Activated T-helper 9 cell treated with anti-CD3 and anti-CD28 coated beads, Interleukin-2, amount 50 U/mL, for 16 hours (primary cell): ENCODE results near the gene KCNN1.
"Not testable (repeated sequence)": the region's sequence is repeated elsewhere in the genome, so short reads cannot be mapped to it uniquely, and the experiment has no call there.

ENCODE experiments used
- DNase-seq: peaks from one replicate; pipeline ENCODE4 v3.0.0-alpha.2; 2020; ENCODE audit warnings: low read depth

KCNN1 gene

DNA sequence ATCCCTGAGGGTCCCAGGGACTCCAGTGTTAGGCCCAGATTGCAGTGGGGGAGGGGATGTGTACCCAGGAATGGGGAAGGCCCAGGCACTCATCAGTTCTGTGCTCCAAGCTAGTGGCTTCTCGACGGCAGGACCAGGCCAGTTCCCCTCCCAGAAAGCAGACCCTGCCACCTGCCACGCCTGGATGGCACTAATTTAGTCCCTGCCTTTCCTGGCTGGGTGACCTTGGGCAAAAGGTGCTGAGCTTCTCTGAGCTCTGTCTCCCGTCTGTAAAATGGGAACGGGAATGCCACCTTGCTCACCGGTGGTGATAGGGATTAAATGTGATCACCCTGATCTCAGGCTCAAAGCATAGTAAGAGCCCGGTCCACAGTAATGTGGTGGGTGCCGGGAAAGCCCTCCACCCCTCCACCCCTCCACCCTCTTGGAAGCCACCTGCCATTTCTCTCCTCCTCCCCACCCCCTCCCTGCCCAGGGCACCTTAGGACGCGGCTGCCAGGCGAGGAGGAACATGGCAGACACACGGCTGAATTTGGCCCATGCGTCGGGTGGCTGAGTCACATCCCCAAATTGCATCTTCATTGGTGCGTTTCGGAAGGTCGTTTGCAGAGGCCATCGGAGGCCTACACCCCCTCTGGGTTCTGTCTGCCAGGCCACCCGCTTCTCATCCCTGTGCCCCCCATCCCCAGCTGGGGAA is 2.3 kb downstream of the KCNN1 start:
- DNase-seq: no peak

DNA sequence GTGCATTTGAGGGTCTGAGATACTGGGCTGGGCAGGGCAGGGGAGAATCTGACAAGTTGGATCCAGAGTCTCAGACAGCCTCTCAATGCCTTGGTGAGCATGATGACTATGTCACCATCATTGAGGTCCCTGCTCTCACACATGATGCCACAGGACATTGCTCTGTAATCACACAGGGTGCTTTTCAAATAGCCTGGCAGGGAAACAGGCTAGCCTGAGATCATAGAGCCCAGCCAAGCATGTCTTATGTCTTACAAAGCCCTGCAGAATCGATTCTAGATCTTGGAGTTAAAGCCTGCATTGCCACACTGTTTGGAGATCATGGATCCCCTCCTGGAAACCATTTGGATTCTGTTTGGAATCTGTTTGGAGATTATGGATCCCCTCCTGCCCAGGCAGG is 5.3 kb downstream of the KCNN1 start:
- DNase-seq: no peak

- no peak for DNase-seq
Measured at GRCh38 chr19:17973759-17974158, 6.9 kb downstream of the KCNN1 start.

GRCh38 chr19:17974551-17974950 is 7.6 kb downstream of the KCNN1 start:
- DNase-seq: no peak

- no peak for DNase-seq
Measured at GRCh38 chr19:17975032-17975431, 8.1 kb downstream of the KCNN1 start.

DNA sequence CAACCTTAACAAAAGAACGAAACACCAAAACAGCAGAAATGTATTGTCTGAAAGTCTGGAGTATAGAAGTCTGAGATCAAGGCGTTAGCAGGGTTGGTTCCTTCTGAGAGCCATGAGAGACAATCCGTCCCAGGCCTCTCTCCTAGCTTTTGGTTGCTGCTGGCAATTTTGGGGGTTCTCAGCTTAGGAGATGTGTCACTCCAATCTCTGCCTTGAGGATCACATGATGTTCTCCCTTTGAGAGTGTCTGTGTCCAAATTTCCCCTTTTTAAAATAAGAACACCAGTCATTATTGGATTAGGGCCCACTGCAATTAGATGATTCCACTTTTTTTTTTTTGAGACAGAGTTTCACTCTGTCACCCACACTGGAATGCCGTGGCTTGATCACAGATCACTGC is 10.1 kb downstream of the KCNN1 start:
- no peak for DNase-seq

GRCh38 chr19:17977488-17977887 is 10.6 kb downstream of the KCNN1 start:
- no peak for DNase-seq

GRCh38 chr19:17981611-17982010 is 14.7 kb downstream of the KCNN1 start:
- no peak for DNase-seq

- DNase-seq: no peak
Measured at GRCh38 chr19:17982430-17982829, 15.5 kb downstream of the KCNN1 start.

DNA sequence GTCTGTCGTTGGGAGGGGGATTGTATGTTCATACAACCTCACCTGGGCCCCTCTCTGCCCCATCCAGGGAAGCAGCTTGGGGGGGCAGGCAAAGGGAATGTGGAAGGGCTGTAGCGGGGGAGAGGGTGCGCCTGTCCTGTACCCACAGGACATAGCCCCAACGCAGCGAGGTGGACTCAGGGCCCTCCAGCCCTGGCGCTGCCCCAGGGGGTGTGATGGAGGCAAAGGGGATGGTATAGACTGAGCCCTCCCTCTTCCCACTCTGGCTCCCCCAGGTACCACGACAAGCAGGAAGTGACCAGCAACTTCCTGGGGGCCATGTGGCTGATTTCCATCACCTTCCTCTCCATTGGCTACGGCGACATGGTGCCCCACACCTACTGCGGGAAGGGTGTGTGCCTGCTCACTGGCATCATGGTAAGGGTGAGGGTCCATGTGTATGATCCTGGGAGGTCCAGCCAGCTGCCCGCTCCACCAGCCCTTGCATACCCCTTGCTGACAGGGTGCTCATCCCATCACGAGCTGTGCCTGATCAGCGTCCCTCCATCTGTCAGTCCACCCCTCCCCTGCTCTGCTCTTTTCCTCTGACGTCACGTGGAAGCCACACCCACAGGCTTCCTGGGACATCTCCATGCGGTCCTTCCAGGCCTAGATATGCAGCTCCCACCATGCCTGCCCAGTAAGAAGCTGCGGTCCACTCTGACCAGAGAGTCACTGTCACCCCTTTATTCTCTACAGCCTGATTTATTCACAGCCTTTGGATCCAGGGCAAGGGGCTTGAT is 18.3 kb downstream of the KCNN1 start:
- no peak for DNase-seq

GRCh38 chr19:17986569-17986968 is 19.7 kb downstream of the KCNN1 start:
- not testable (repeated sequence) for DNase-seq

- DNase-seq: no peak
Measured at GRCh38 chr19:17988161-17988560, 21.3 kb downstream of the KCNN1 start.

- DNase-seq: no peak
Measured at GRCh38 chr19:17989425-17990094, 22.7 kb downstream of the KCNN1 start.

DNA sequence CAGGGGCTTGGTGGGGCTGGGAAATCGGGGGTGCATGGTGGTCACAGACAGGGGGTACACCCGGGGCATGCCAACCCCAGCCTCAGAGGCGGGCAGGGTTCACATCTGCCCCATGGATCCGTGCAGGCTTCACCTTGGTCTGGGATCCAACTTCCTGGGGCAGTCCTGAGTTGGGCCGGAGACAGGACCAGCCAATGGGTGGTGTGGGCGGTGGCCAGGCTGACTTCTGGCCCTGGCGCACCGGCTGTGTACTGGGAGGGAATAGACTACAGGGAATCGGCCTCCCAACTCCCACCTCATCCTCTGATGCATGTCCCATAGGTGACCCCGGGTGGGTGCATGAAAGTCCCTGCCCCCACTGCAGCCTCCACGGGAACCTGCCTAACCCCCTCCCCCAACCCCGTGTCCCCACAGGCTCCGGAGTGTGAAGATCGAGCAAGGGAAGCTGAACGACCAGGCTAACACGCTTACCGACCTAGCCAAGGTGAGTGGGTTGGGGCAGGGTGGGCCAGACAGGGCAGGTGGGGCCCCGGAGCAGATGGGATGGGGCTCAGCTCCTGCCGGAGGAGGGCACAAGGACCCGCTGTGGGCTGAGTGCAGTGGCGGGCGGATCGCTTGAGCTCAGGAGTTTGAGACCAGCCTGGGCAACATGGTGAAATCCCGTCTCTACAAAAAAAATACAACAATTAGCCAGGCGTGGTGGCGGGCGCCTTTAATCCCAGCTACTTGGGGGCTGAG is 26.3 kb downstream of the KCNN1 start:
- DNase-seq: no peak

- DNase-seq: peak; percentile 81
Measured at GRCh38 chr19:17996826-17997316, 30.0 kb downstream of the KCNN1 start.

- no peak for DNase-seq
Measured at GRCh38 chr19:17997969-17998826, 31.3 kb downstream of the KCNN1 start.

GRCh38 chr19:17998827-17999150 is 31.9 kb downstream of the KCNN1 start:
- no peak for DNase-seq

- DNase-seq: no peak
Measured at GRCh38 chr19:17999684-18000479, 33.0 kb downstream of the KCNN1 start.

GRCh38 chr19:18000480-18000914 is 33.6 kb downstream of the KCNN1 start:
- DNase-seq: no peak
